Activated CD8-positive, alpha-beta T cell treated with anti-CD3 and anti-CD28 coated beads, Interleukin-2, amount 10 ng/mL, durations not matched to agents 7 days and 5 days (primary cell): Measurements from ENCODE around the gene KCNT1. TPM values are rescaled to one million over a fixed set of nuclear protein-coding genes. Genes with fewer than 3 reads are reported as not detected.

Experiments
- ATAC-seq: fragments of 150-1000 bp; cut with Tn5 transposase; one replicate; pipeline ENCODE4 v1.10.0; 2021; ENCODE audit warnings: moderate library complexity
- CTCF ChIA-PET: fragments of 350-600 bp; sonication (Branson Sonifier 250); formaldehyde crosslinking; loops from one replicate; lab custom pipeline; 2021; ENCODE audit warnings: antibody characterized with exemption; lab: Charles Lee
- POLR2A ChIA-PET: fragments of 350-600 bp; sonication (Branson Sonifier 250); formaldehyde crosslinking; loops from one replicate; lab custom pipeline; 2021; ENCODE audit warnings: antibody characterized with exemption; lab: Charles Lee
- DNase-seq: peaks from one replicate; pipeline ENCODE4 v3.0.0-alpha.2; 2020
- H3K27ac Mint-ChIP-seq: one replicate; pipeline ENCODE4 v1.8.0; 2021; ENCODE audit warnings: mild to moderate bottlenecking, mixed read lengths
- H3K27me3 Mint-ChIP-seq: one replicate; pipeline ENCODE4 v1.8.0; 2021; ENCODE audit warnings: low read depth, mixed read lengths
- H3K36me3 Mint-ChIP-seq: one replicate; pipeline ENCODE4 v1.8.0; 2021; ENCODE audit warnings: low read depth, mixed read lengths
- H3K4me1 Mint-ChIP-seq: one replicate; pipeline ENCODE4 v1.8.0; 2021; ENCODE audit warnings: low read depth, mixed read lengths
- H3K4me3 Mint-ChIP-seq: one replicate; pipeline ENCODE4 v1.8.0; 2021; ENCODE audit warnings: mild to moderate bottlenecking, mixed read lengths
- H3K9me3 Mint-ChIP-seq: one replicate; pipeline ENCODE4 v1.8.0; 2022; ENCODE audit warnings: mixed read lengths; ENCODE audit not compliant: insufficient read depth
- total RNA-seq, 2 experiments: library from RNA; stranded (reverse); gene quantifications; one replicate each; pipeline ENCODE4 v1.2.3, GENCODE V29; 2021

Gene KCNT1
- total RNA-seq, 2 experiments from 2014 or later = not detected

DNA sequence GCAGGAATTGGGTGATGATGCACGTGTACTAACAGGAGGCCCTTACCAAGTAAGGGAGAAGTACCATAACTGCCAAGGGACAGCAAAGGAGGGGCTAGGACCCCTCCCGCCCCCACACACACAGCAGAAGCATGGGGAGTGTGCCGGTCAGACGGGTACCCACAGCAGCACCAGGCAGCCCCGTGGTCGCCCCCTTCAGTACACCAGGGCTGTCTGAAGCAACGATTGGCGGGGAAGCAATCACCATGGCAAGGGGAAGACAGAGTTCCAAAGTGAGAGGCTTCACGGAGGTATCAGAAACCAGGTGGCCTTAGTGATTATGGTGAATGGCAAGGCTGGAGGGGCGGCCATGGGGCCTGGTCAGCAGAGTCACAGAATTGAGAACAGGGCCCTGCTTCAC lies 133.1 kb downstream of the KCNT1 start:
- no peak overlapping the region for H3K4me3 Mint-ChIP-seq
- peaks cover 4% of the 10 kb centered on the region for H3K36me3 Mint-ChIP-seq
- ChIA-PET CTCF (no interaction called here), POLR2A (no interaction called here)
- DNase-seq = no peak
- ATAC-seq = no peak
- H3K4me1 Mint-ChIP-seq = no peaks in the 10 kb centered on the region
- H3K27ac Mint-ChIP-seq = no peak overlapping the region
- H3K27me3 Mint-ChIP-seq = no peaks in the 10 kb centered on the region
- H3K9me3 Mint-ChIP-seq = no peaks in the 10 kb centered on the region

DNA sequence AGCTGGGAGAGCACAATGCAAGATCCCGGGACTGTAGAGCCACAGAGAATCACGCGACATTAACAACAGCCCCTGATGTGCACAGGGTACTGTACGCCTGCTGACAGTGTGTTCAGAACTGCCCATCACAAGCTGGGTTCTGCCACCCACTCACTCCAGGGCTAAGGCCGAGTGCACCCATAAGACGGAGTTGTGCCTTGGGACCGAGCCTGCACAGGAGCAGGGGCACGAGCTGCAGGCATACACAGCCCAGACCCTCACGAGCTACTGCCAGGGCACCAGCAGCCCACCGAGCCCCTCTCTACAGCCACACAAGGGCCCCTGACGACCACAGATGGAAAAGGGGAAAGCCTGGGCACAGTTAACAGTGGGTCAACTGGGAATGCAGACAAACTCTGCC lies 137.5 kb downstream of the KCNT1 start:
- ChIA-PET POLR2A (no interaction called here), CTCF (no interaction called here)
- no peak for ATAC-seq
- peaks cover 7% of the 10 kb centered on the region for H3K9me3 Mint-ChIP-seq
- no peak overlapping the region for H3K4me3 Mint-ChIP-seq
- peaks cover 10% of the 10 kb centered on the region for H3K36me3 Mint-ChIP-seq
- no peak for DNase-seq
- no peaks in the 10 kb centered on the region for H3K4me1 Mint-ChIP-seq
- H3K27me3 Mint-ChIP-seq = no peaks in the 10 kb centered on the region
- no peak overlapping the region for H3K27ac Mint-ChIP-seq

- ChIA-PET POLR2A (no interaction called here), CTCF (no interaction called here)
- Mint-ChIP-seq H3K4me3 (no peak overlapping the region), H3K4me1 (no peaks in the 10 kb centered on the region), H3K36me3 (peaks cover 15% of the 10 kb centered on the region), H3K27ac (no peak overlapping the region), H3K9me3 (peaks cover 11% of the 10 kb centered on the region), H3K27me3 (no peaks in the 10 kb centered on the region)
- DNase-seq = no peak
- ATAC-seq = no peak
Observed at GRCh38 chr9:135840107-135840506, 138.1 kb downstream of the KCNT1 start.

- ChIA-PET POLR2A (no interaction called here), CTCF (no interaction called here)
- peaks cover 20% of the 10 kb centered on the region for H3K36me3 Mint-ChIP-seq
- H3K4me1 Mint-ChIP-seq = no peaks in the 10 kb centered on the region
- ATAC-seq (no peak), DNase-seq (no peak)
- no peaks in the 10 kb centered on the region for H3K27me3 Mint-ChIP-seq
- no peak overlapping the region for H3K27ac Mint-ChIP-seq
- H3K9me3 Mint-ChIP-seq = peaks cover 15% of the 10 kb centered on the region
- no peak overlapping the region for H3K4me3 Mint-ChIP-seq
Observed at GRCh38 chr9:135840539-135840938, 138.6 kb downstream of the KCNT1 start.

Other genes with a start within 250 kb of the KCNT1 start
- gene PPP1R26, start 222.4 kb upstream of the KCNT1 start, total RNA-seq = not detected
- gene MRPS2, start 201.5 kb upstream of the KCNT1 start, total RNA-seq = 10 to 100 TPM; 28.4 to 32.9 TPM
- gene LCN1, start 180.7 kb upstream of the KCNT1 start, total RNA-seq = not detected
- gene OBP2A, start 156.1 kb upstream of the KCNT1 start, total RNA-seq = not detected
- not detected for gene PAEP, start 140.4 kb upstream of the KCNT1 start, total RNA-seq
- gene GLT6D1, start 62.6 kb upstream of the KCNT1 start, total RNA-seq = not detected
- not detected for gene LCN9, start 38.9 kb upstream of the KCNT1 start, total RNA-seq
- not detected for gene SOHLH1, start 2.7 kb upstream of the KCNT1 start, total RNA-seq
- gene CAMSAP1, start 205.4 kb downstream of the KCNT1 start, total RNA-seq = 10 to 100 TPM; 20.3 to 21.5 TPM